Effector memory CD4-positive, alpha-beta T cell (primary cell): ENCODE measurements around the gene NTN1.

Source experiments
- DNase-seq, 3 donors: peaks; one replicate each; pipeline ENCODE4 v3.0.0-alpha.2; 2020
- H3K27ac ChIP-seq: 2 replicates; pipeline ENCODE4 v1.7.0; 2013; ENCODE audit warnings: mild to moderate bottlenecking, low read length, moderate library complexity; ENCODE audit not compliant: insufficient read depth, poor library complexity, severe bottlenecking
- H3K27me3 ChIP-seq: replicated peaks from 2 replicates; pipeline ENCODE4 v1.7.0; 2013; ENCODE audit warnings: mild to moderate bottlenecking, low read length; ENCODE audit not compliant: insufficient read depth, control insufficient read depth, poor library complexity, severe bottlenecking
- H3K36me3 ChIP-seq: 2 replicates; pipeline ENCODE4 v1.7.0; 2013; ENCODE audit warnings: mild to moderate bottlenecking, low read length, moderate library complexity; ENCODE audit not compliant: control insufficient read depth, insufficient read depth
- H3K4me1 ChIP-seq: 2 replicates; pipeline ENCODE4 v1.7.0; 2013; ENCODE audit warnings: low read length, mild to moderate bottlenecking; ENCODE audit not compliant: control insufficient read depth, insufficient read depth, poor library complexity, severe bottlenecking
- H3K4me3 ChIP-seq: 2 replicates; pipeline ENCODE4 v1.7.0; 2013; ENCODE audit warnings: low read length, low read depth, mild to moderate bottlenecking; ENCODE audit not compliant: insufficient read depth, poor library complexity, severe bottlenecking
- H3K9me3 ChIP-seq: 2 replicates; pipeline ENCODE4 v1.7.0; 2013; ENCODE audit warnings: mild to moderate bottlenecking, low read length, moderate library complexity; ENCODE audit not compliant: control insufficient read depth

Gene NTN1

DNA sequence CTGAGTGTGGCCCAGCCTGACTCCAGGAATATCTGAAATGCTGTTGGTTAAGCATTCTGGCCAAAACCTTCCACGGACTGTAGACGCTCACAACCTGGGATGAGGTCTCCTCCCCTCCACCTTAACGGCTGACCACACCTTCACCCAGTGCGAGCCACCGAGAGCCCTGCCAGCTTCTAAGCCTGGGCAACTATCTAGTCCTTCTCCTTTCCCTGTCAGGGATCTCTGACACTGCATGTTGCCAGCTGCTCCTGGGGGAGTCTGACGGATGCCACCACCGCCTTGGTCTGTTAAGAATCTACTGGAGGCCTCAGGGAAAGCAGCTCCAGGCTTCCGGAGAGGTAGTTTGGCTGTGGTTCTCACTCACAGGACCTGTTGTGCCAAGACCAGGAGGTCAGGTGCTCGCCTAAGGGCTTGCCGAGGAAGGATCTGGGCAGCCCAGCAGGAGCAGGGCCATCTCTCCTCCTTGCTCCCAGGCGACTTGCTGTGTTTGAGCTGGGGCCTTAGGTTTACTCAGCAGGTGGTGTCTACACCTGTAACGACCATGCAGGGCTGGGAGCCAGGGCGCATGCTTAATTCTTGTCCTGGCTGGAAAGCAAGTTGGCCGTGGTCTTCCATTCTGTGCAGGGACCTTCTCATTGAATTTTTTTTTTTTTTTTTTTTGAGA, 111.8 kb downstream of the NTN1 start:
- no peak overlapping the region for H3K4me3 ChIP-seq
- no peaks in the 10 kb centered on the region for H3K9me3 ChIP-seq
- H3K4me1 ChIP-seq = no peaks in the 10 kb centered on the region
- no peaks in the 10 kb centered on the region for H3K36me3 ChIP-seq
- DNase-seq = no peak
- H3K27me3 ChIP-seq = no peaks in the 10 kb centered on the region
- H3K27ac ChIP-seq = no peak overlapping the region

DNA sequence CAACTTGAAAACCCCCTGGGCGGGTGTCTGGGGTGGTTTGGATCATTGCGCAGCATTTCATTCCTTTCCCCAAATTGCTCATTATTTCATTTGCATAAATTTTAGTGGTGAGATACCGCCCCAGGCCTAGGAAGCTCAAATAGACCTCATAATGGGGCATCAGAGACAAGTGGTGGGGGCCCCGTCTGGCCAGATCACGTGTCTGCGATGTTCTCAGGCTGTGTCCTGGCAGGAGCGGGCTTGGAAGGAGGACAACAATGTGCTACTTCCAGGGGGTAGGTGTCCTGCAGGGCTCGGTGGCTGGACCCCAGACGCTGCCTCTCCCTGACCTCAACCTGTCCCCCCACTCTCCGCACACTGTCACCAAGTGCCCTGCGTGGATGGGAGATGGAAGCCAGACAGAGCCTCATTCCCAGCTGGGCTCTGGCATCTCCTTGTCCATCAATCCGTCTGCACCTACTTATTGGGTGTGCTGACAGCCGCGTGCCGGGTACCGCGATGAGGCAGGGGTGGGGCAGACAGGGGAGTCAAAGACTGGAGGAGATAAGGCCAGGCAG, 116.9 kb downstream of the NTN1 start:
- H3K9me3 ChIP-seq = no peaks in the 10 kb centered on the region
- H3K4me3 ChIP-seq = no peak overlapping the region
- no peaks in the 10 kb centered on the region for H3K27me3 ChIP-seq

DNA sequence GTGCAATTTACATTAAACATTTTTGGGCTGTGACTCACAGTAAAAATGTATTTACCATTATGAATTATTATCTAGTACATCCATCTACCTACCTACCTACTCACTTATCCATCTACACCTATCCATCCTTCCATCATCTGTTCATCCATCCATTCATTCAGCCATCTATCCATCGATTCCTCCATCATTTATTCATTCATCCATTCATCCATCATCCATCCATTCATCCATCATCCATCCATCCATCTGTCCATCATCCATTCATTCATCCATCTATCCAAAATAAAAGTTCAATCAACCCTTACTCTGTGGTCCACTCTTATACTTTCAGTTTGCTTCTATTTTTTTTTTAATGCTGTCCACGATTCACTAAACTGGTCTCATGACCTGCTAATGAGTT, 118.4 kb downstream of the NTN1 start:
- H3K36me3 ChIP-seq = no peaks in the 10 kb centered on the region
- no peaks in the 10 kb centered on the region for H3K9me3 ChIP-seq
- H3K27ac ChIP-seq = no peak overlapping the region
- H3K4me1 ChIP-seq = no peaks in the 10 kb centered on the region
- H3K4me3 ChIP-seq = no peak overlapping the region
- H3K27me3 ChIP-seq = no peaks in the 10 kb centered on the region
- no peak for DNase-seq

More for the DNA sequence above, 116.9 kb downstream of the NTN1 start:
- Histone ChIP-seq H3K4me1 (no peaks in the 10 kb centered on the region), H3K36me3 (no peaks in the 10 kb centered on the region), H3K27ac (no peak overlapping the region)
- DNase-seq = no peak

DNA sequence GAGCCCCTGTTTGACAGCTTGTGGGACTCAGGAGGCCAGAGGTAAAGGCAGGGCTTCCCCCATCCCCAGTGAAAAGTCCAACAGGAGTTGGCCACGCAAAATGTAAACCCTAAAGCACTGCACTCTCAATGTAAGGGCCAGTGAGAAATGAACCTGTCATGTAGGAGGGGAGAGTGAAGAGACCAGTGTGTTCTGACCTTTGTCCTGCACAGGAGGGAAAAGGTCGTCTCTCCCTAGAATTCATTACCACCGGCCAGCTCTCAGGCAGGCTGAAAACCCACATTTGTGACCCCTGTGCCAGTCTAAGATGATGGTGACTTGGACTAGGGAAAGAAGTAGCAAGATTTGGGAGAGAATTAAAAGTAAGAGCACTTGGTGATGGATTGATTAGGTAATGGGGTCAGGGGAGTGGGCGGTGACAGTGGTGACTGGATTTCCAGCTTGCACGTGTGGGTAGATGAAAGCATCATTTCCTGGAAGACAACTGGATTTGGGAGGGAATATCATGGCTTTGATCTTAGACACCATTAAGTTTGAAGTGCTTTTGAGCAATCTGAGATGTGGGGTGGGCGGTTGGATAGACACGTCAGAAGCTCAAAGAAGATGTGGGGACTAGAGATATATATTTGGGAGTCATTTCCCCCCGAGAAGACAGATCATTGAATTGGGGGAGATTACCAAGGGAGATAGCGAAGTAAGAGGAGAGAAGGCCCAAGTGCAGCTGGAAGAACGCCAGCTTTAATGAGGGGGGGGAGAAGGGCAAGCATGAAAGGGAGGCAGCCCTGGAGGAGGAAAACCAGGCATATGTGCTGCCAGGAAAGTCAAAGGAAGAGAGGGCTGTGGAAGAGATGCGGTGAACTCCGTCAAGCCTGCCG, 119.5 kb downstream of the NTN1 start:
- Histone ChIP-seq H3K27ac (no peak overlapping the region), H3K4me3 (no peak overlapping the region), H3K27me3 (no peaks in the 10 kb centered on the region), H3K4me1 (no peaks in the 10 kb centered on the region), H3K9me3 (no peaks in the 10 kb centered on the region), H3K36me3 (no peaks in the 10 kb centered on the region)
- no peak for DNase-seq

DNA sequence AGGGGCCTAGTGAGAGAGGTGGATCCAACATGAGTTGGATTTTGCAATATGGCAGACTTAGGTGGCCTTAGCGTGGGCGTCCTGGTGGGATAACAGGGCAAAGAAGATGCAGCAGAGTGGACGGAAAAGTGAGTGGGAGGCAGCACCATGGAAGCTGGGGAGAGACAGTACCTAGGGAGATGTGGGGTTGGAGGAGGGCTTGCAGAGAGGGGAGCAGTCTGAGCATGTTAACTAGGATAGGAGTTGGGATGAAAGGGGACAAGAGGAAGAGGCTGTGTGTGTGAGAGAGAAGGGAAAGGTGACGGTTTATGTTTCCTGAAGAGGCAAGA, 120.1 kb downstream of the NTN1 start:
- H3K4me3 ChIP-seq = no peak overlapping the region
- H3K4me1 ChIP-seq = no peaks in the 10 kb centered on the region
- no peak overlapping the region for H3K27ac ChIP-seq
- no peaks in the 10 kb centered on the region for H3K27me3 ChIP-seq
- H3K36me3 ChIP-seq = no peaks in the 10 kb centered on the region
- no peak for DNase-seq
- no peaks in the 10 kb centered on the region for H3K9me3 ChIP-seq

DNA sequence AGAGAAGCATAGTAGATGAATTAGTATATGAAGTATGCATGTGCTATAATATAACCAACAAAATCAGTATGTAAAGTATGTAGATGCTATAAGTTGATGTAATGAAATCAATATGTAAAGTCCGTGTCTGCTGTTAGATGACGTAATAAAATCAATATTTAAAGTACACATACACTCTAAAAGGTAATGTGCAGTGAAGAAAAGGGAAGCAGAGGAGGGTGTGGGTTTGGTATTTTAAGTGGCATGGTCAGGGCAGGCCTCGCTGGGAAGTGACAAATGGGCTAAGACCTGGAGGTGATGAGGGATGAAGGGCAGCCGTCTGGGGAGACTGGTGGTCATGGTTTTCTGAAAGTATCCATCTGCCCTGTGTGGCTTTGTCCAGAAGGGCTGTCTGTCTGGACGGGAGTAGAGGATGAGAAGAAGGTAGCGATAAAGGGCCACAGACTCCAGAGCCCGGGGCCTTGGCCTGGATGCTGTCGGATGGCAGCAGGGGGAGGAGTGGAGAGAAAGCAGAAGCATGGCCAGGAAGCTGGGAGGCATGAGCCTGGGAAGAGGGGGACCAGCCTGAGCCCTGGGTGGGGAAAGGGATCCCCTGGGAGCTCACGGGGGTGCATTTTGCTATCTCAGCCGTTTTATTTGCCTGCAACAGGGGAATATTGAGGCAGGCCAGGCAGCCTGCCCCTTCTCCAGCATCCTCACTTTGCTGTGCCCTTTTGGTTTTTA, 121.6 kb downstream of the NTN1 start:
- no peaks in the 10 kb centered on the region for H3K36me3 ChIP-seq
- H3K9me3 ChIP-seq = no peaks in the 10 kb centered on the region
- H3K27ac ChIP-seq = no peak overlapping the region
- DNase-seq = no peak
- H3K4me3 ChIP-seq = no peak overlapping the region
- no peaks in the 10 kb centered on the region for H3K27me3 ChIP-seq
- H3K4me1 ChIP-seq = no peaks in the 10 kb centered on the region

DNA sequence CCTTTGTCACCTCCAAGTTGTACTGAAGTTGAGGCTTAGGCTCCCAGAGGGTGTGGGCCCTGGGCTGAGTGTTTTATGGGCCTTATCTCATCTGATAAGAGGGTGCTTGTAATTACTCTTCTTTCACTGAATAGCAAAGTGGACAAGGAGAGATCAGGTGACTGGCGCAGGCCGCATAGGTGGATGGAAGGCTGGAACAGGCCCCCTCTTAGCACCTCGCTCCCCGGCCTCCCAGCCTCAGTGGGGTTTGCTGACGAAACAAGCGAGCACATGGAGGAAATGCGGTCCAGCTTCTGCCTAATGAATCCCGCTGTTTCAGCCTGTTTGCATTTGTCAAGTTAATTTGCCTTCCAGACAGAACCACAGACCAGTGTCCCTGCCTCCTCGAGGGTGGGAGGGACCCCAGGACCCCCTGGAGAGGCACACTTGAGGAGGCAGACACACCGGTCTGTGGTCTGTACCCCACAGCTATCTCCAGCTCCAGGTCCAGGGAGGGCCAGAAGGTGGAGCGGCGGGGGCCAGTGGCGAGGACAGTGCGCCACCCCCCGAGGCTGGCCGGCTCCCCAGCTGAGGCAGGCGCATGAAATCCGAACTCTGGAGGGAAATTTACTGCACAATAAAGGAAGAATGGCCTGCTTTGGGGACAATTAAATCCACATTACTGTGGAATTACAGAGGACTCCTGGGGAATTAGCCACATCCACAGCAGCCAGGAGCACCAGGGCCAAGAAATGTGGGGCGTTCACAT, 123.4 kb downstream of the NTN1 start:
- Histone ChIP-seq H3K36me3 (no peaks in the 10 kb centered on the region), H3K27ac (no peak overlapping the region), H3K4me3 (no peak overlapping the region), H3K4me1 (no peaks in the 10 kb centered on the region), H3K9me3 (no peaks in the 10 kb centered on the region), H3K27me3 (no peaks in the 10 kb centered on the region)
- no peak for DNase-seq

DNA sequence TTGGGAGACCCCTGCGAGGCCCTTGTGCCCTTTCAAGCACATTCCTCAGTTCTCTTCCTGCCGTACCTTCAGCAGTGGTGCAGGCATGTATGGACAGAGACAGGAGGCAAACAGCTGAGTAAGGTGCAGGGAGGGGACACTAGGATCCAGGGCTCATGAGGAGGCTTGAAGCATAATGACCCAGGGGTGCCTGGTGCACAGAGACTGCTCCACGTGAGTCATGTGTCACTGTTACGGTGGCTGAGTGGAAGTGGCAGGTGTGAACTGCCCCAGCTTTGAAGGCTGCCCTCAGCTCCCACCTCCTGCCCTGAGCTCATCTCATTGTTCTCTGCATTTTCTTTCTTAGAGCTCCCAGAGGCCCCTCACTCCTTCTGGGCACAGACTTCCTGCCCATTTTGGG, 124.8 kb downstream of the NTN1 start:
- no peak overlapping the region for H3K4me3 ChIP-seq
- H3K36me3 ChIP-seq = no peaks in the 10 kb centered on the region
- H3K4me1 ChIP-seq = no peaks in the 10 kb centered on the region
- no peak overlapping the region for H3K27ac ChIP-seq
- no peaks in the 10 kb centered on the region for H3K27me3 ChIP-seq
- H3K9me3 ChIP-seq = no peaks in the 10 kb centered on the region
- no peak for DNase-seq

DNA sequence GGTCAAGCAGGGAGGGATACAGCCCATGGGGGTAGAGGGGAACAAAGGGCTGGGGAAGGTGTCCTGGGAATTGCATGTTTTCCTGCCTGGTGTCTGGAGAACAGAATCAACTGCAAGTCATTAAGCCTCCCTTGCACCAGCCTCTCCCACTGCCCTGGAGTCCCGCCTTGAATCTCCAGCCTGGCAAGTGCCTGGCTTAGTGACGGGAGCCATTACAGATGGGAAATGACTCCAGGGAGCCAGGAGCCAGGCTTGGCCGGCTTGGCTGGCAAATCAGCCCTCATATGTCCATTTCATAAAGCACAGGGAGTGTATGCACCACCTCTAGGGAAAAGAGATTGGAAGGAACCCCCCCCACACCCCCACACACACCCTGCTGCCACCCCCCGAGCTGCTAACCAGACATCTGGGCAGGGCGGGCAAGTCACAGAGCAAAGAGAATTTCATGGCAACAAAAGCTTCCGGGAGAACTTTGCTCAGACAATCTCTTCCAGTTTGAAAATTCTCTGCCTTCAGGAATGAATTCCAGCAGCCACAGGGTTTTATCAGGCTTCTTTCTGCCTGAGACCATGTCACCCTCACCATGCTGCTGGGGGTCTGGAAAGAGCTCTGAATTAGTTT, 127.7 kb downstream of the NTN1 start:
- no peaks in the 10 kb centered on the region for H3K36me3 ChIP-seq
- H3K9me3 ChIP-seq = no peaks in the 10 kb centered on the region
- no peak overlapping the region for H3K27ac ChIP-seq
- no peak overlapping the region for H3K4me3 ChIP-seq
- H3K27me3 ChIP-seq = no peaks in the 10 kb centered on the region
- no peaks in the 10 kb centered on the region for H3K4me1 ChIP-seq
- DNase-seq = no peak
